ENCODE results near the gene AP5Z1.

The AP5Z1 gene

GRCh38 chr7:4803397-4804241 lies 28.2 kb downstream of the AP5Z1 start:
- no peak for DNase-seq (ENCODE audit: low spot score)

- no peak for DNase-seq (ENCODE audit: low spot score)
Measured at GRCh38 chr7:4805110-4805983, 29.9 kb downstream of the AP5Z1 start.

- no peak for DNase-seq (ENCODE audit: low spot score)
Measured at GRCh38 chr7:4805984-4806300, 30.5 kb downstream of the AP5Z1 start.

GRCh38 chr7:4806983-4807597 lies 31.7 kb downstream of the AP5Z1 start:
- DNase-seq (ENCODE audit: low spot score) = no peak

GRCh38 chr7:4807598-4808016 lies 32.2 kb downstream of the AP5Z1 start:
- no peak for DNase-seq (ENCODE audit: low spot score)

- no peak for DNase-seq (ENCODE audit: low spot score)
Measured at GRCh38 chr7:4808026-4808425, 32.6 kb downstream of the AP5Z1 start.

- no peak for DNase-seq (ENCODE audit: low spot score)
Measured at GRCh38 chr7:4808565-4808964, 33.1 kb downstream of the AP5Z1 start.

GRCh38 chr7:4809091-4809591 lies 33.7 kb downstream of the AP5Z1 start:
- no peak for DNase-seq (ENCODE audit: low spot score)

- no peak for DNase-seq (ENCODE audit: low spot score)
Measured at GRCh38 chr7:4809666-4810065, 34.2 kb downstream of the AP5Z1 start.

GRCh38 chr7:4814433-4814832 lies 39.0 kb downstream of the AP5Z1 start:
- no peak for DNase-seq (ENCODE audit: low spot score)

- DNase-seq (ENCODE audit: low spot score) = no peak
Measured at GRCh38 chr7:4815121-4815520, 39.7 kb downstream of the AP5Z1 start.

GRCh38 chr7:4815609-4816418 lies 40.4 kb downstream of the AP5Z1 start:
- no peak for DNase-seq (ENCODE audit: low spot score)

GRCh38 chr7:4816419-4817080 lies 41.1 kb downstream of the AP5Z1 start:
- DNase-seq (ENCODE audit: low spot score) = no peak

- DNase-seq (ENCODE audit: low spot score) = no peak
Measured at GRCh38 chr7:4817178-4817901, 41.9 kb downstream of the AP5Z1 start.

- no peak for DNase-seq (ENCODE audit: low spot score)
Measured at GRCh38 chr7:4818000-4818794, 42.8 kb downstream of the AP5Z1 start.

- DNase-seq (ENCODE audit: low spot score) = no peak
Measured at GRCh38 chr7:4819560-4820404, 44.4 kb downstream of the AP5Z1 start.

GRCh38 chr7:4820405-4820966 lies 45.1 kb downstream of the AP5Z1 start:
- DNase-seq (ENCODE audit: low spot score) = no peak

GRCh38 chr7:4820967-4821471 lies 45.6 kb downstream of the AP5Z1 start:
- no peak for DNase-seq (ENCODE audit: low spot score)

All from activated CD4-positive, alpha-beta T cell treated with anti-CD3 and anti-CD28 coated beads, Interleukin-2, Interleukin-4, amounts not matched to agents 100 ng/mL and 50 ng/mL, durations not matched to agents 16 hours and 8 hours (primary cell).